RPMI7951 (cell line): ENCODE measurements around the gene MCC. TPM values are rescaled to one million over a fixed set of nuclear protein-coding genes. Genes with fewer than 3 reads are reported as not detected.

ENCODE experiments used
- DNase-seq: peaks from one replicate; pipeline ENCODE4 v3.0.0-alpha.2; 2012; ENCODE audit warnings: low read depth
- total RNA-seq: library from RNA; depleted of rRNA; stranded (reverse); fragments of >200 nt; shearing (Covaris generic); gene quantifications from 2 replicates; pipeline ENCODE4 v1.2.3, GENCODE V29; 2014

MCC gene
- total RNA-seq, 1 experiment from 2014 or later = 11.3 TPM

GRCh38 chr5:113271015-113271414 lies 217.2 kb downstream of the MCC start:
- no peak for DNase-seq

GRCh38 chr5:113270086-113270485 lies 218.2 kb downstream of the MCC start:
- no peak for DNase-seq

DNA sequence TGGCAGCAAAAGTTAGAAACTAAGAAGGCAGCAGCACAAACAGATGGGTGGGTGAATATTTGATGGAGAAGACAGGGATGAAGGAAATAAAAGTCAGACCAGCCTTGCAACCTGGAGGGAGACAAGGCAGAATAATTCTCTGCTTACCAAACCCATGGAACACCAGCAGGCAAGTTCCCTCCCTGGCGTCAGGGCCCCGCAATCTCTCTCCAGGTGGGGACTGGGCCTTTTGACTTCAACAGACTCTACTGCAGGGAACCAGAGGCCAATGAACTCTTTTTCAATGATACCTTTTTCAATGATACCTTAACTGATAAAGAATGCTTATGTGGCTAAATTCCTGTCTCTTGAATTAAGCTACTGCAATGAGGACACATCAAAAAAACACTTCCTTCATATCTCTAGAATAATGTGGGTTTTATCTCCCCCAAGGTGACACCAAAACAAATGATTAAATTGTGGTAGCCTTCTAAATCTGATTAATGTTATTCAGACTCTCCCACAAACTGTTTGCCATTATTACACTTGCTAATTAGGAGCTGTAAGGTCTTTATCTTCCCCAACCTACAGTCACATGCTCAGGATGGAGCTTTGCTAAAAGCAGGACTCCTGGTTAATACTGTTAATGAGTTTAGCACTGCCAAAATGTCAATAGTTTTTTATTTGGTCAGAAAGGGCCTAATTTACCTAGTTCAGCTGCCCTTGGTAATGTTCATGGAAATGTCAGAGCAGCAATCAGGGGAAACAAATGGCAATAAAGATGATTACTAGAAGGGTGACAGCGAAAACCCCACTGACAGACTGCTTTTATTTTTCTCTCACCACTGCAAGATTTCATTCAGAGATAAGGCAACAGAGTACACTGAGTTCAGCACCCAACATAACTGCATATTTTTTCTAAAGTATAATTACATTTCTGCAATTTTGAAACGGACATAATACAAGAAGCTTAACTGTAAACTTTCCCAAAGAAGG lies 218.9 kb downstream of the MCC start:
- DNase-seq = no peak

GRCh38 chr5:113268232-113268631 lies 220.0 kb downstream of the MCC start:
- no peak for DNase-seq

DNA sequence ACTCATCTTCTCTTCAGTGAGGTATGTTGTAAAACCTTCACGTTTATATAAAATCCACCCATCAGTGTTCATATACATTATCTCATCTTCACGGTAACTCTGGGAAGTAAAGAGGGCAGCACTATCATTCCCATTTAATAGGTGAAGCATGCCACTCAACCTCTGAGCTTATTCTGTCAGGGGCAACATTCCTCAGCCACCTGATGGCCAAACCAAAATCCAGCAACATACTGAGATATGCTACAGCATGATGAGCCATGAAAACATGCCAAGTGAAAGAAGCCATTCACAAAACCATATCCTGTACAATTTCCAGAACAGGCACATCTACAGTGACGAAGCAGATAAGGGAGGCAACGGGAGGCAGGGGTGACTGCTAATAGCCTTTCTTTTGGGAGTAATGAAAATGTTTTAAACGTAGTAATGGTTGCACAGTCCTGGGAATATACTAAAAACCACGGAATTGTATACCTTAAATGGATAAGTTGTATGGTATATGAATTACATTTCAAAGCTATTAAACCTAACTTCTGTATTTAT lies 220.8 kb downstream of the MCC start:
- no peak for DNase-seq

GRCh38 chr5:113266913-113267227 lies 221.4 kb downstream of the MCC start:
- DNase-seq = no peak

DNA sequence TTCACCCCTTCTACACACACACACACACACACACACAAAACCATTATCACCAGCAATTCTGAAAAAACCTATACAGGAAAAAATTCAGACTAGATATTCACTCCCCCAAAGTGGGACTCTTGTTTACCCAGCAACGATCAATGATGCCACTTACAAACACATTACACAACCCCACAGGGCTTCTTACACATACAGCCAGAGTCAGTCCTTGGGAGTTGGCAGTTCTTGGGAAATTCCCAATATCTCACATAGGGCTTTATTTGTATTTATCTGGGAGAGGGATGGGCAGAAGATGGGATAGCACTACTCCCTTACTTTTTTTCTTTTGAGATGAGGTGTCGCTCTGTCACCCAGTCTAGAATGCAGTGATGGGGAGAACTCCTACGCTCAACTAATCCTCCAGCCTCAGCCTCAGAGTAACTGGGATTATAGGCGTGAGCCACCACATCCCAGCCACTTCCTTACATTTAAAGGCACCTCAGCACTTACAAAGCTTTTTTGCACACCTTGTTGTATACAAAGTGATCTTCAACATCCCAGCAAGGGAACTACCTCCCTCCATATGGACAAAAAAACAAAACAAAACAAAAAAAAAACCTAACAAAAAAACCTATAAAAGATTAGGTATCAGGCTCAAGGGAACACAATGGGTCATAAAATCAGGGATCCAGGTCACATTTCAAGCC lies 221.9 kb downstream of the MCC start:
- DNase-seq = no peak

DNA sequence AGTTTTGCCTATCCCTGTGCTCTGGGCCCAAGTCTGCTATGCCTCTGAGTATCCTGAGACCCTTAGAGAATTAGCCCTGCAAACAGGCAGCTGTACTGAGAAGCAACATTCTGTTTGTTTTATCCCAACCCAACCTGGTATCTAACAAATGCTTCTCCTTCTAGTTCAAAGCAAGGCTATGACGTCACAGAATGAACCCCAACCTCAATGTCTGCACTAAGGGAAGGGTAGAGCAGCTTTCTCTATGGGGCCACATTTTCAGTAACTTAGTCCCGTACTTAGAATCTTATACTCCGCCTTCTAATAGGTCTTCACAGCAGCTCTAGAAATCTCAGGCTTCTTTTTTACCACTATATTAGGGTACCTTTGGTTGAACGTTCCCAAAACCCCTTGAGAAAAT lies 223.1 kb downstream of the MCC start:
- no peak for DNase-seq

- DNase-seq = no peak
Observed at GRCh38 chr5:113264046-113264445, 224.2 kb downstream of the MCC start.

DNA sequence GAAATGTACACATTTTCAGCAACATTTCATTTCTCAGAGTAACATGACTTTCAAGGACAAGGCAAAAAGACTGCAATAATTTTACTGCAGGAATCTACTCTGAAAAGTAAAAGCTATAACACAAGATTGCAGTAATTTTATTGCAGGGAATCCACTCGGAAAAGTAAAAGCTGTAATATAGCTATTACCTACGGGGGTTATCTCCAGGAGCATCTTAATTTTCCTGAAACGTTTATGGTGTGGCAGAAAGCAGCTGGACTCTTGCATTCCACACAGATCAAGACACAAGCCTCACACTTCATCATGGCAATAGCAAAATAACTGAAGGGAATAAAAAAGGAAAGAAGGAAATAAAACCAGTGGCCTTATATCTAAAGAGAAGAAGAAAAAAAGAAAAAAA lies 224.7 kb downstream of the MCC start:
- DNase-seq = no peak

DNA sequence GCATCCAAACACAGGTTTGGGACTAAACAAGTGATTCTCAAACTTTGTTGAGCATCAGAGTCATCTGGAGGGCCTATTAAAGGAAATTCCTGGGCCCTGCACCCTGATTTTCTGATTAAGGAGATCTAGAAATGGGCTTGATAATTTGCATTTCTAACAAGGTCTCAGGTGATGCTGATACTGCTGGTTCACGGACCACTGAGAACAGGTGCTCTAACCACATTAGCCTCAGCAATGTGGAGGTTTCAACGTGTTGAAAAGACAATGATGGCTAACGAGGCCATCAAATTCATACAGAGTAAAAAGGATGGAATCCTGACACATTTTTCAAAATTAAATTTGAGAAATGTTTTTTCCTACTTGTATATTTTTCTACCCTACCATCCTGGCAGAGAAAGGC lies 225.6 kb downstream of the MCC start:
- no peak for DNase-seq

GRCh38 chr5:113259034-113259433 lies 229.2 kb downstream of the MCC start:
- DNase-seq = no peak

DNA sequence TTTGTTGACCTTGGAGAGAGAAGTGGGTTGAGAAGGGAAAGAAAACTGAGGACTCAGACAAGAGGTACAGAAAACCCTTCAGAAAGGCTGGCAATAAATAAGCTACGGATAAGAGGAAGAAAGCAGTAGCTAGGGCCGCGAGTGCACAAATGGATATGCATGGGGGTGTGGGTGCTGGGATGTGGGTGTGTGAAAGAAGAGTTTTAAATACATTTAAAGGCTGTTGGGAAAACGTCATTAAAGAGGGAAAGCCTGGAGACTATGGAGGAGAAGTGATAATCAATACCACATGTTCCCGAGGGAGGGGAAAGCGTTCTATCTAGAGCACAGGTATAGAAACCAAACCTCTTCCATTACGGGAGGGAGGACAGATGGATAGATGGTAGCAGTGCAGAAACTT lies 230.7 kb downstream of the MCC start:
- DNase-seq = no peak

DNA sequence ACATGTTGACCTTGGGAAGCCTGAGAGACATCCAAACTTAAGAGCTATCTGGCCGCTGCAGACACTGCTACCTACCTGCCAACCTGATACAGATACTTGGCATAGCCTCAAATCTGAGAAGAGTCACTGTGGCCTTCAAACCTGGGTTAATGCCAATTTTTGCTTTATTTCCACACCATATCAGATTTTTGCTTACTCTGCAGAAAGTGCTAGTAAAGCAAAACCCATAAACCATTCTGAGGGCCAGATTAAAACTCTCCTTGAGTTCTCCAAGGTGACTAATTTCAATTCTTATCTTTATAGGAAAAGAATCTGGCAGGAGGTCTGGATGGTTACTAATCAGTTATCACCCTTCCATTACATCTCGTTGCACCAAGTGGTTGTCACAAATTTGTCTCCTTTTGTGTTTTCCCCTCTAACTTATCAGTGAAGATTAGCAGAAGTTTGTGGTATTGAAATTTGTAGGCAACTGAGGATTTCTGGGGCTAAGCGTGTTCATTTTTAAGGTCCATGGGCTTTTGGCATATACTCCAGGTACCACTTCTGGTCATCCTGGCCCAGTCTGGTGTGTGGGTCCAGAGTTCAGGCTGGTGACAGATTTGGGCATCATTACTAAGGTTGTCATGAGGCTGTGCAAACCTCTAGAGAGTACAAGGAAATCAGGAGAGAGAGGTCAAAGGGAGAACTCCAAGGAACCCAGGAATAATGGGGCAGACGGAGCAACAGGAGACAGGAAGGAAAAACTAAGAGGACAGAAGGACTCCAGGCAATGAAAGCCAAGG lies 231.4 kb downstream of the MCC start:
- DNase-seq = no peak

DNA sequence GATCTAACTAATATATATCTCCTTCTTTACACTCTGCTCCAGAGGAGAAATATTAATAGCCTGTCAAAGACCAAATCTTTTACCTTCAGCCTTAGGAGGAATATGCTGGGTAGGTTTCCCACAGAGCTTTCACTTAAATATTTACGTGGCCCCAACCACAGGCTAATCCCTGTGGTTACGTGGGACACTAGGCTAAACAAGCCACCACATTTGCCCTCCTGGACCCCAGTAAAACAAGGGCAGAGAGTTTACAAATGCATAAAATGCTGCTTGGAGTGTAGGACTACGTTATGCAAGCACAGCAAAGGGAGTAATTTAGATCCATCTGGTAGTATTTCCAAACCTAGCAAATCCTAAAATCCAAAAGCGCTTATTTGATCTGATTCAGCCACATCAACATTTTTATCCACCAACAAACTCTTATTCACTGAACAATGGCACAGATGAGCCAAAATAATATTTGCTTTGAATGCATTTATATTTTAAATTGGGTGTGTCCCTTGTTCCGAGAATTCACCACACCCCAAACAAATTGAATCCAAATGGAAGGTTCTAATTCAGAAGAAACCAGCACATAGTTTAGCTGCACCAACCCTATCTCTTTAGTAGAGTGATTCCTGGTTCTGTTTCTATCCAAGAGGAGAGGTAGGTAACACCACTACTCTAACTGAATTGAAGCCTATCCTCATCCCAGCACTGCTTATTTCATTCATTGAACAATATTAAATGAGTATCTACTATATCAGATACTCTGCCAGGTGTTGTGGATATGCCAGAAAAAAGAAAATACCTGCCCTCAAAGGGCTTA lies 232.5 kb downstream of the MCC start:
- no peak for DNase-seq

DNA sequence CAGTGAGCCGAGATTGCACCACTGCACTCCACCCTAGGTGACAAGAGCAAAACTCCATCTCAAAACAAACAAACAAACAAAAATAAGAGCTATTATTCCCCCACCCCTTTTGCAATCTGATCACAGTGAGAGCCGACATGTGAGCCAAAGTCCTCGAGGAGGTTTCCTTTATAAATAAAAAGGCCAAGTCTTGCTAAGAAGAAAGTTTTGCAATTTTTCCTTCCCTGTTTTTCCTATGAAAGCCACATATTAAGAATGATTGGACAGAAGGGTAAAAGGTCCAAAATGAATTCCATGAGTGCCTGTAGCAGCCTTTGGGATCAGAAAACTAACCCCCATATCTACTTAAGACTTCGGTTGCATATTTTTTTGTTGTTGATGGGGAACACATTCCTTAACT lies 233.1 kb downstream of the MCC start:
- no peak for DNase-seq

DNA sequence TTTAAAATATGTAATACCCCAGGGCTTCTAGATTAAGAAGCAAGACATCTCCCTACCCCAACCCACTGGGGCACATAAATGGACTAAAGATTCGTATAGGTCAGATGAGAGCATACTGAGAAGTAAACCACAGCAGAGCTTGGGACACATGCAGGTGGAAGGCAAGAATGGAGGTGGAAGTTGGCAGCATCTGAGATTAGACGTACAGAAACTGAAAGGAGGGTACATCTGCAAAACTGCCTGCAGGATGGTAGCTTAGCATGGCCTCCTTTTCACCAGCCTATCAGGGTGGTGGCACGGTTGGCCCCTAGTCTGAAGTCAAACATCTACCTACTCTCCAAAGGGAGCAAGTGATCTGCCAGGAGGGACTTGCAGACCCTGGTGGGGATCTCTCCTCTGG lies 235.2 kb downstream of the MCC start:
- no peak for DNase-seq

DNA sequence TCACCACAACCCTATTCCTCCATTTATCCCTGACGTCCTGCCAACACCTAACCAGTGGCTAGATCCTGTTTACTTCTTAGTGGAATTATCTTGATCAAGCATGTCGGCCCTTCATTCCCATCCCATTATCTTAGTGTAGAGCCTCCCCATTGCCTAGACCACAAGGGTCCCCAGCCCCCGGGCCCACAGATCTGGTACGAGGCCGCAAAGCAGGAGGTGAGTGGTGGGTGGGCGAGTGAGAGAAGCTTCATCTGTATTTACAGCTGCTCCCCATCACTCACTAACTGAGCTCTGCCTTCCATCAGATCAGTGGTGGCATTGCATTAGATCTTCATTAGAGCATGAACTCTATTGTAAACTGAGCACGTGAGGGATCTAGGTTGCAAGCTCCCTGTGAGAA lies 236.2 kb downstream of the MCC start:
- no peak for DNase-seq

DNA sequence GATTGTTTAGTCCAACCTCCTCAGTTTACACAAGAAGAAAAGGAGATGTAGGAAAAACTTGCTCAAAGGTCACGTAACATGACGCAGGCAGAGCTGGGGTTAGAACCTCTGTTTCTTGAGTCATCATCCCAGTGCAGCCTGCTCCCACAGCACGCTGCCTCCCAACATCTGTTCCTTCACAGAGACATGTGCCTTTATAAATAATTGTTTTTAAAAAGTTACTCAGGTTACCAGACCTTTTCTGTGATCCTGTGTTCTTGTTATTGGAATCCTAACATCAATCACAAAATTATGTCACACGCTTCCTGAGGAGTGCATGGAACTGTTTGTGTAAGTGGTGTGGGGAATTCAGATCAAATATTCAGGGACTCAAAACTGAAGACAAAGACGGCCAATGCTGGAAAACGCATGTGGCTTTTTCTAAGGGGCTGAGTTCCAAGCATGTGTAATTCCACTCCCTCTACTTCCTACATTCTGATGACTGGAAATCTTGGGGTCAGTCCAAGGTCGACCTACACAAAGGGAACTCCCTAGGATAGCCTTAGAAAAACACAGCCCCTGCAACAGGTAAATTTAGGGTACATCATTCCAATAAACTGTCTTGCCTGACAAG lies 237.8 kb downstream of the MCC start:
- DNase-seq = peak; percentile 52

DNA sequence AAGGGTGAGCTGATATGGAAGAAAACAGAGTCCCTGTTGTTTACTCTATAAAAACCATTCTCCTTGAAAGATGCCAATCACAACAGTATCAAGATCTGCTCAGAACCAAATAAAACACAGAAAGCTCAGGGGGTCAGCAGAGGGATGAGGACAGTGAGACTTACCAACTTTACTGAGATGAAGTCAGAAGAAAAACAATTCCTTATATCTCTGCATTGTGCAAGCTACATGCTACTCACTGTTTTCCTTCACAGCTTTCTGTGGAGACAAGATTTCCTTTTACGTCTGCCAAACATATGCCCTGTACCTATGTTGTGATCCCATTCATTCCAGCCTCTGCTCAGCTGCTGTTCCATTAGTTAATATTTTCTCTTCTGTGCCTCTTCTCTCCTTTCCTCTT lies 239.0 kb downstream of the MCC start:
- no peak for DNase-seq

GRCh38 chr5:113246361-113246870 lies 241.8 kb downstream of the MCC start:
- no peak for DNase-seq
